Right lung (tissue), 10 donors: ENCODE measurements around the gene ENPP3. TPM values are rescaled to one million over a fixed set of nuclear protein-coding genes. Genes with fewer than 3 reads are reported as not detected.

ENCODE experiments used
- DNase-seq, 2 donors: peaks; one replicate each; pipeline ENCODE4 v3.0.0-alpha.2; 2013
- long read RNA-seq, 8 donors: transcript quantifications; one replicate each; lab custom pipeline, GENCODE V29; 2026
- polyA plus RNA-seq, 5 donors: library from polyadenylated mRNA; unstranded; fragments of 120-200 nt; gene quantifications; one replicate each; pipeline versions ENCODE4 v1.2.1 to v1.2.3, GENCODE V29; 2013; ENCODE audit warnings: inconsistent platforms in 1 of 5, low replicate concordance in 1 of 5; ENCODE audit not compliant: insufficient read length in 5 of 5, insufficient read depth in 1 of 5

ENPP3 gene
- 1 to 10 TPM in 2 of 5 donors, under 1 TPM in 3; 0.55 to 1.1 (median 0.81) TPM for polyA plus RNA-seq
- long read RNA-seq, donor 1: 0 reads
- long read RNA-seq, donor 2: 0 reads
- long read RNA-seq, donor 3: 0 reads
- long read RNA-seq, donor 4: 0 reads
- long read RNA-seq, donor 5: 0 reads
- long read RNA-seq, donor 6: 0 reads
- long read RNA-seq, donor 7, partial matches to known transcripts: 14 of 14 reads
- long read RNA-seq, donor 7, other reads (novel, unspliced or antisense): 0 of 14 reads
- long read RNA-seq, donor 8: 0 reads

DNA sequence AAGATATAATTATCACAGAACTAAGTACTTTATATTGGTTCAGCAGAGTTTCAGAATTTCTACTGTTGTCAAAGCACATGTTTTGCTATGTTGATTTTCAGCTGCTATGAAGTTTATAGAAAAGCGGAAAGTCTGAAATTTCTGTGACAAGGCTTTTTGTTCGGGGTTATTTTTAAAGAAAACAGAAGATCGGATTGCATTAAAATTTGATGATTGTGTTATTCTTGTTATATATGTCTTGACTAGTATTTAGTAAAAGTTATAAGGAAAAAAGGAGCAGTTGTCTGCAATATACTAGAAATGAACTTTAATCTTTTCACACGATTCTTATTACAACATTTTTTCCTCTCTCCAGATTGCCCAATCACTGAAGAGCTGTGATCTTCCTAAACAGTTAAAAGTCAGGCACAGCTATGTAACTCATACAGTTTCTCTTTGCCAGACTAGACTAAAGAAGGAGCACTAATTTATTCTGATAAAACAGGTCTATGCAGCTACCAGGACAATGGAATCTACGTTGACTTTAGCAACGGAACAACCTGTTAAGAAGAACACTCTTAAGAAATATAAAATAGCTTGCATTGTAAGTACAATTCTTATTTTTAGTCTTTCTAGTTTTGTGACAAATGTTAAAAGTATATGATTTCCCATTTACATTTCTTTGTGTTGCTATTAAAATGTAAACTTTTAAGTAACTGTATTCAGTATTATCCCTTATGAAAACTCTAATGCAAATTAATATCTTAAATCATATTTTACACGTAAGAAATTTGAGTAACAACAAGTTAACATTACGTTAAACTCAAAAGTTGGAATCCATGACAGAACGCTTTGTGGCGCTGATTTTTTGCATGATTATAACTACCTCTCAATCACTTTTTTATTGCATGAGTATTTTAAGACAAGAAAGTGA is at the start of gene ENPP3:
TSS of gene ENPP3 (plus strand) at position 423 of the 913 bp plus-strand sequence. CDS start at position 506, 83 bp downstream.
- peak in 1 of 2 donors; percentile 28 for DNase-seq

DNA sequence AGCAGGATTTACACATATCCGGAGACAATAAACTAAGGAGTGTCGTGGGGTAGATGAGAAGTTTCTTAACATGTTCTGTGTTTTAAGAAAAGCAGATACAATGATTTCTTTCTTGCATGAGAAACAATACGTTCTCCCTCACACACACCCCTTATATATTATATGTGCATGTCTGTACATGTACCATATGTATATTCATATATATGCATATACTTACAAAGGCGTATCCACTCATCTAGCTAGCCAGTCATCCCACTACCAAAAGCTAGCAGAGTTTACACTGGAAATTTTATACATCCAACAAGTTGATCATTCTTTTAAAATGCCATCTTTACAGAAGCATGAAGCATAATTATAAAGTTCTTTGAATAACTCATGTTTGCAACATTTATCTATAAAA is 49.2 kb upstream of the ENPP3 start:
- no peak for DNase-seq

DNA sequence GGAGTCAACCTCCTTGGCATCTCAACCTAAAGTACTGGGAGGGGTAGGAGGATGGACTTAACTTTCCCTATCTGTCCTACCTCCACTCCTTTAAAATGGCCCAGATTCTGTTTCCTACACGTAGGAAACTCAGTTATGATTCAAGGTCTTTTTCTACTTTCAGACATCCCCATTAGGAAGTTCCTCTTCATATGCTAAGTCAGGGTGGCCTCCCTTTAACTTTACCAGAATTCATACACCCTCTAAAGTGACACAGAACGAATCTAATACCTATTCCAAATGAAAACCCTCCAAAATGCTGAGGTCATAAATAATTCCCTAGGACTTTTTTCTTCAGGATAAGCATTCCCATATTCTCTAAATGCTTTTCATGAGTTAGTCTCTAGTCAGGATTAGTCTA is 48.5 kb upstream of the ENPP3 start:
- no peak for DNase-seq

DNA sequence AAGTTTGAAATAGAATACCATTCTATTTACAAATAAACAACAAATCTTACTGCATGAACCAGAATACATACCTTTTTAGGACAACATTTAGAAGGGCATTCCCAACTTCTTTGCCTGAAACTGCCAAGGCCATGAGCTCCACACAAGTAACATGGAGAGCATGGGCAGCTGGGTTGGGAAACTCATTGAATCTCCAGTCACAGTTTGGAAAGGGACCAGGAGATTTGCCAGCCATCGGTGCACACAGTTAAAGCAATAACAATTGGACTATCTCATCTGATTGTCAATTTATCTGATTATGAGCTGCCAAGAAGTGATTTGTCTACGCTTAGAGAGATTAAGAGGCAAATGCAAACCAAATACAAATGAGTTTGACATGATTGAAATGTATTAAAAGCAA is 44.2 kb upstream of the ENPP3 start:
- no peak for DNase-seq

DNA sequence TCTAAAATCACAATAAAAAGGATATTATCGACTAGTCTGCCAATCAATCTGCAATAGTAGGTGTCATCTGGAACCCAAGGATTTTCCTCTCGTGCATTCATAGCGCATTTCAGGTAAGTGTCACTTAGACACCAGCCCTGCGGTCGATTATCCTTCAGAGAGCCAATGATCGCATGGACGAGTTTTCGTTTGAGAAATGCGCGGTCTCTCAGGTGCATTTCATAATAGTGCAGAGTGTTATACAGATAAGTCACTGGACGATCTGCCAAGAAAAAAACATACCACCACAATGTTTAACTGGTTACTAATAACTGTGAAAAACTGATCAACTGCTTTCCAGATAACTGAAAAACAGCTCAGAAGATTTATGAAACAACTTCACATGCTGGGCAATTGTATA is 43.0 kb upstream of the ENPP3 start:
- no peak for DNase-seq

DNA sequence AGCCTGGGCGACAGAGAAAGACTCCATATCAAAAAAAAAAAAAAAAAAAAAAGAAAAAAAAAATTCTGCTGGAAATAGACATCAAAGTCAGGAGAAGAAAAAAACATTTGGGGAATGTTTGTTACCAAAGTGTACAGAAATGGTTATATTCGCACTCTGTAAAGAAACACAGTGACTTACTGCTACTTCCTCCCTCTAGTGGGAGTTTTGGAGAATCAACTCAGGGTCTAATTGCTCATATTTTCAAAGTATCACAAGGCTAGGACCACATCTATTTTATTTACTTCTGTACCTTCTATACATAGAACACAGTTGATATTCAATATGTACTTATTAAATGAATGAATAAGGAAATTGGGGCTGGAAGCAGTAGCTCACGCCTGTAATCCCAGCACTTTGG is 39.7 kb upstream of the ENPP3 start:
- no peak for DNase-seq

DNA sequence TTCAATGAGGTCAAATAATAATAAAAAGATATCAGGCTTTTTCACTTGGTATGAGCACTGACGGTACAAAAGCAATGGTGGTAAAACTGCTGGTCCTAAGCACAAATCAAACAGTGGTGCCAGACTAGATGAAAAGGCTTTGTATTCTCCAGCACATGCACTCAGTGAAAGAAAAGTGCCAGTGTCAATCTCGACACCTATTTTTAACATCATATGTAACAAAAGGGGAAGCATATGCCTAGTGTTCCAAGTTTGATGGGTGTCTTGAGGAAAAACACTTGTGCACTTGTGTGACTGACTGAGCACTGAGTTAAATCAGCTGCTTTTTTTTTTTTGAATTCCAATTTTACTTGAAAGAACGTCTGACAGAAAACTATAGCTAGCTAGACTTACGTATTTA is 36.4 kb upstream of the ENPP3 start:
- DNase-seq: no peak

DNA sequence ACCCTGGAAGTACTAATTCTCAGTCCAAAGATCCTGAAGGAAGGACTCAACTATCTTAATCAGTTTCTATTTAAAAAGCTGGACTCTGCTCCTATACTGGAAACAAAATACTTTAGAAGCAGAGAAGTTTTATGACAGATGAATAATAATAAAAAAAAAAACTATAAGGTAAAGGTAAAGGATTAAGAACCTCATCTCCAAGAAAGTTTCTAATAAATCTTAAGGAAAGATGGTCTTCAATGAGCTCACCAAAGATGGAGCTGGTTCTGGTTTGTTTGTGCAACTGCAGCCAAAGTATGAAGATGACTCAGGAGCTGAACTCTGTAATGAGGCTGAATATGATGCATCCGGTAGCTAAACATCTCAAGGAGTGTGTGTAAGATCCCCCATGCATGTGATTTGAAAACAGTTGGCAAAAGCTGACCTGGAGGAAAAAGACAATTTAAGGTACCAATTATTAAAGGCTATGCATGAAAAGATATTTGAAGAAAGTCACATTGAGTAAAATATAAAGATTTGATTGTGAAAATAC is 34.3 kb upstream of the ENPP3 start:
- DNase-seq: no peak

DNA sequence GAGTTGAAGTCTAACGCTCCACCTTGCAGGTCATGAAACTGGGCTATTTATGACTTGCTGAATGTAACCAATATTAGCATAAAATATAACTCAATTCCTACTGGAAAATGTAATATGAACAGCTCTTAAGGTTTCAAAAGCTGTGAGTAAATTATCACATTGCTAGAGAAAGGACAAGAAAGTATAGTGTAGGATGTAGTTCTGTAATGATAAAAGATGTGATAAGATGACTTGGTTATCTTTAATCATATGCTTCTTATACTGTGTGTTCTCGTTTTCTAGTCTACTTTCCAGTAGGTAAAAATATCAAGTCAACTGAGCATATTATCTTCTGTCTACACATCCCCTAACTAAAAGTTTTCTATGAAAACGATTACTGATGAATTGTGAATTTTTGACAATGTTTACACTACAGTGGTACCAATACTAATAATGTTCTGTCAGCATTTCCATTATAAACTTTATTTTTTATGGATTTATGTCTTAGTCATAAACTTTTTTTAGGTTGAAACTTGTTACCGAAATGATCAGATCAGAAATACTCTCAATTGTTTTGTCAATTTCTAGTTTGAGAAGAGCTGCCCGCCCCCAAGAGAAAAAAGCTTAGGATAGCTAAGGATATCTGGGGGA is 23.7 kb upstream of the ENPP3 start:
- no peak for DNase-seq

DNA sequence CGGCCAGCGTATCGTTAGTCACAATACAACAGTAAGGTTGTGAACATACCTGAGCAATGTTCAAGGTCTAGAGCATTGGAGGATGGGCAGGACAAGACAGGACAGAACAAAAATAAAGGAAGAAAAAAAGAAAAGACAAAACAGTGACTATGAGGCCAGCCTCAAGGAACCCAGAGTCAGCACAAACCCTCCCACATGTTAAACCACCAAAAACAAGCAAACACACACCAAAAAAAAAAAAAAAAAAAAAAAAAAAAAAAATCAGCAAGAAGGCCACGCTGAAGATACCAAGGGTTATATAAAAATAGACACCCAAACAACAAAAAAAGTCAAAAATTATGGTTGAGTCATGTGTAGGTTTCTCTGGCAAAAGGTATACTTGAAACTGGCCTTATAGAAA is 21.8 kb upstream of the ENPP3 start:
- DNase-seq: no peak

DNA sequence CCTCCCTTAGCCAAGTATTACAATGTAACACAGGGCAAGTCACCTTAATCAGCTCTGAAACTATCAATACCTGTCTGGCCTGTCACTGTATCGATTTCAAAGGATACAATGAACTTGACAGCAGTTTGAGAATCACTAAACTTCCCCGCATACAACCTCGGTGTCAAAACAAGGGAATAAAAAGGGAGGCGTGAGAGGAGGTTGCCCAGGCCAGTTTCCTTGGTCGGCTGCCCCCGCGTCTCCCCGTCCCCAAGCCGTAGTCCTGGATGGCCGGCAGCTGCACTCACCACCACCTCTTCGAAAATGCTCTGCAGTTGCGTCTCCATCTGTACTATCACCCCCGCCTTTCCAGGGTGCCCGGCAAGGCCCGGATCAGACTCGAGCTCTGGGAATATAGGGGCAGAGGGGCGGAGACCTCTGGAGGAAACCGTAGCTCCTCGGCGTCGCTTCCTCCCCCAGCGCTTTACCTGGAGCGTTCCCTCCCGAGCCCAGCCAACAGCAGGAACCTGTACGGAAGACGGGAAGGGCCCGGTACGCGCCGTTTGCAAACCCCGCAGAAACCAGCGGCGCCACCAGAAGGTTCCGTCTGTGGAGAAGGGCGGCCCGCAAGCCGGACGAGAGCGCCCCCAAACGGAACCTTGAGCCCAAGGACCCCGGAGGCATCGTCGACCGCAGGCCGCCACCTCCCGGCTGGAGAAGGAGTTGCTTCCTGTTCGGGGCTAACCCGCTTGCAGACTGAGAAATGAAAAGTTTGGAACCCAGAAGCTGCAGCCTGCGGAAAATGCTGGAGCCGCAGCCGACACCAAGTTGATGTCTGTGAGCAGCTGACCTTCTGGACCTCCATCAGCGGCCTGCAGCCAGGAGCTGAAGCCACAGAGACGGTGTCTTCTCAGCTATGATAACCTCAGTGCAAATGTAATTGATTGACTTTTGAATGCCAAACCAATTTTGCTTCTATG is 9.1 kb upstream of the ENPP3 start, which contains the start of gene MED23:
TSS of gene MED23 (minus strand) at position 519 of the 959 bp plus-strand sequence. CDS start at position 326, 193 bp downstream.
- DNase-seq: peak; percentile 92 to 93

DNA sequence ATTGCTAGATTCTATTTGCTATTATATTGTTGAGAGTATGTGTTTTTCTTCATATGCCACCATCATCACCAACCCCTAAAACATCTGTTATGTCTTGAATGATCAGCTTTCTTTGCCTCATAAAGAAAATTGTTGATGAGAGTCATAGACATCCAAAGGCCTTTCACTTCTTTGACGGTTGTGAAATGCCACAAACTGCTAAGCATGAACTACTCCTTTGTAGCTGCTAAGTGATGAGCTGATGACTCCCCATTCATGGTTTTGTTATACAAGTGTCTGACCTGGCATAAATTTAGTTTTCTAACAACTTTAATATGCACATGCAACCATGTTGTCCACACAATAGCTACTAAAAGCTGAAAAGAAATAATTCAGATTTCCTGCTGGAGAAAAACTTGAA is 8.4 kb upstream of the ENPP3 start:
- no peak for DNase-seq

DNA sequence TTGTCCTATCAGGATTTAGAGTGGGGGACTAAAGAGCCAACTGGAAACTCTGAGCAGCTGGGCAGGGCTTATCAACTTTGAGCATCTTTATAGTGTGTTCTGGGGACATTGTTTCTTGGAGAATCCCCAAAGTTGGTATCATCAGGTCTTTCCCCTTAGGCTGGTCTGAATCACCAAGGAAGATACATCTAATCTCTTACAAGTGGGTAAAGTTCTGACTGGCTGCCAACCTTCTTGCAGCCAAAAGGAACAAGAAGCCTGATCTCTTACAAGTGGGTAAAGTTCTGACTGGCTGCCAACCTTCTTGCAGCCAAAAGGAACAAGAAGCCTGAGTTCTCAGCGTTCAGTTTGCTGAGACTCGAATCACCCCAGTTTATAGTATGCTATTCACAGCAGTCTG is 7.5 kb upstream of the ENPP3 start:
- no peak for DNase-seq

DNA sequence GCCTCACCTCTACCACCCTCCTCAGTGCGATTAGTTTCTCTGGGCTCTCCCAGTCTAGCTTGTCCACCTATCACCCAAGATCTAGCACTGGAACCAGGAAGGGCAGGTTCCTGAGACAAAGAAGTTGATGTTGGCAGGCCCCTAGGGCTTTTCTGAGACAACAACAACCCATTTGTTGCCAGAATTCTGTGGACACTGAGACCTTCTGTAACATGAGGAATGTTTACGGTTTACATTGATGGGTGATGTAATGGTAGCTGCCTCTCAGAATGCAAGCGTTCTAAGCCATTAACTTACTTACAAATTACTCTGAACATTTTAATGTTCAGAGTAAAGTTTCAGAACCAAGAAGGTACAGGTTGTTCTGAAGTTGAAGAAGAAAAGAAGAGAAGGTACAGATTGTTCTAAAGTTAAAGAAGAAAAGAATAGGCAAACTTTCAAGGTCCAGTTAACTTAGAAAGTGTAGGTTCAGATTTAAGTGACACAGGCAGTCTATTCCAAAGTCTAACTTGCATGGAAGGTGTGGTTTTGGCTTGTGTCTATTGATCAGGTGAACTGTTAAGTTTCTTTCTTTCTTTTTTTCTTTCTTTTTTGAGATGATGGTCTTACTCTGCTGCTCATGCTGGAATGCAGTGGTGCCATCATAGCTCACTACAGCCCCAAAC is 5.3 kb upstream of the ENPP3 start:
- DNase-seq: no peak

DNA sequence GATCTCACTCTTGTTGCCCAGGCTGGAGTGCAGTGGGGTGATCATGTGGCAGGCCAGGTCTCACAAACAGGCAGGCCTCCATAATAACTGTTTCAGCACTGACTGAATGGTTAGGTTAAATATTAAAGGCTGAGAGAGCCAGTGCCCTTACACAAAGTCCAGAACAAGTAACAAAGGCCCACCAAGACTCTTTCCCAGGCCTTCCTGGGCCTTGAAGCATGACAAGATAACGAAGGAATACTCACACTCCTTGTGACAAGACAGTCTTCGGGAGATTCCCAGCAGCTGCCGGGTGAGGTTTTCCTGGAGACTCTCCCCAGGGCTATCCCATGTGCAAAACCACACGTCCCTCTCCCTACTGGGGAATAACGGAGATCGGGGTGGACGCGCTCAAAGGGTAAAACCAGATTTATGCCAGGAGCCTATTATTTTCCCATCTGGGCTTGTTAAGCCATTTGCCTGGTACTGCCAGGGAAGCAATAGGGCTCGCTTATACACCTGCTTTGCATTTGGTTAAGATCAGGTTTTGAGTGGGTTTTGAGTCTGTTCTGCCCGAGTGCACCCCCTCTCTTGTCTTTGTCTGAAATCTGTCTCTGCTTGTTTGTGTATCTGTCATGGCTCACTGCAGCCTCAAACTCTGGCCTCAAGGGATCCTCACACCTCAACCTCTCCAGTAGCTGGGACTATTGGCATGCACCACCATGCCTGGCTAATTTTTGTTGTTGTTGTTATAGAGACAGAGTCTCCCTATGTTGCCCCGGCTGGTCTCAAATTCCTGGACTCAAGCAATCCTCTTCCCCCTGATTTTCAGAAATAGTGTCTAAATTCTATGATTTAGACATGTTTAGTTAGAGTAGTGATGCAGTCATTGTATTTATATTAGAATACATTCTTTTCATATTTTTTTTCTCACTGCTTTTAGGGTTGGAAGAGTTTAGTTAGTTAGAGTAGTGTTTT is 1.4 kb upstream of the ENPP3 start:
- DNase-seq: no peak

DNA sequence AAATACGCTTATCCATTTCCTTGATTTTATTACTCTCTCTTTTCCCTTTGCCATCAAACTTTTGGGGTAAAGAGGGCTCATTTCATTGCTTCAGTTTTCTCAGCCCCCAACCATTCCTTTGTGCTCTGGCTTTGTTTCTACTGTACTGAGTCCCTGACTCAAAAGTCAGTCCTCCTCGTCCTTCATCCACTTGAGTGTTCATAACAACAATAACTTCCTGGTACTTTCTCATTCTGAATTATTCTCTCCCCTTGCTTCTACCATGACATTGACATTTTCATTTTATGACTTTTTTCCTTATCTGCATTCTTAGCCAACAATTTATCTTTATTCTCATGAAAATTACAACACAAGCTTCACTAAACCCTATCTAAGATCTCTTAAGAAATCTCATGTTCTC is 911 bp downstream of the ENPP3 start:
- DNase-seq: no peak

DNA sequence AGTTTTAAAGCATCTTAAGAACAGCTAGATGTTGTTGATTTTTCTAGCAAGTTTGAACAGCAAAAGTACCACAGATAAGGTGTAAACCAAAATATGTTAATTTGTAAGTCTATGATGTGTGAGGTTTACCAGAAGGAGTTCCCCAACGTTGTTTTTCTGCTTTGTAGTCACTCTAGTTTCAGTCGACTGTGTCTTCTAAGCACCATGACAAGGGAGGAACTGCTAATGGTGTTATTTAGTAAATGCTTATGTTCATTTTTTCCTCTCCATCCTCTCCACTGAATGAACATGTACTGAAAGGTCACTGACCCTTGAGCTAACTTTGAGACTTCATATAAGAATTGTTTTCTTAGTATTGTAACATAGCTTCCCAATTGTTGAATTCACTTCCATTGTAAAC is 3.0 kb downstream of the ENPP3 start:
- DNase-seq: no peak

DNA sequence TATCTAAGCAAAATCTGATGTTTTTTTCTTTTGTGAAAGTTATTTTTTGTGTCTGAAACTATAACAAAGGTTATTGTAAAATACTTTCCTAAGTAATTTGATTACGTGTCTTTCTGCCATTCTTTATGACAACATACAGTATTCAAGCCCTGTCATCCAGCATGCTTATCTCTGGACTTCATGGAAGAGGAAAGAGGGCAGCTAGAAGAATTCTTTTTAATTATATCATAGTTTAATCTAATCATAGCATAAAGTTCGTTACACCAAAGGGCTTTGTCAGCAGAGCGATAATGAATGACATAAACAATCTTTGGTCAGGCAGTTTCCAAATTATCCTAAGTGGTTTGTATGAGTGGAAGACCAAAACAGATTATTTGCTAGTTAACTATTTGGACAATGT is 3.5 kb downstream of the ENPP3 start:
- no peak for DNase-seq

DNA sequence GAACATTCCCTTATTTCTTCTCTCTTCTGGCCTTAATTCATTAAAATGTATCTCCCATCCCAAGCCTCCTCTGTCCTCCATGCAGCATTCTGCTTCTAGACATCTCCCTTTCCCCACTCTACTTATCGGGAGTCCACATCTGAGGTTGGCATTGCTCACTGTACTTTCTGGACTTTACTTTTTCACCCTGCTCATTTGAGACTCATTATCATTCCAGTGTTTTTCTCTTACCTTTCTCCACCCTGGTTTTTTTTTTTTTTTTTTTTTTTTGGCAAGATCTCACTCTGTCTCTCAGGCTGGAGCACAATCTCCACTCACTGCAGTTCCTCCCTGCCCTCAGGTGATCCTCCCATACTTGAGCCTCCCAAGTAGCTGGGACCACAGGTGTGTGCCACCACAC is 4.5 kb downstream of the ENPP3 start:
- no peak for DNase-seq
